Upper lobe of left lung (tissue), 6 donors: ENCODE measurements around the gene SMIM28. TPM values are rescaled to one million over a fixed set of nuclear protein-coding genes. Genes with fewer than 3 reads are reported as not detected.

Experiments used
- ATAC-seq, 2 donors: fragments of 200-7000 bp; cut with Tn5 transposase; one replicate each; pipeline ENCODE4 v1.9.1; 2022; ENCODE audit warnings: mild to moderate bottlenecking in 2 of 2, moderate library complexity in 2 of 2; ENCODE audit not compliant: low FRiP score in 2 of 2
- DNase-seq, 2 donors: peaks; one replicate each; pipeline ENCODE4 v3.0.0-alpha.2; 2019 to 2020
- H3K27ac ChIP-seq, 4 donors: fragments of 200-600 bp; sonication (generic); one replicate each; pipeline ENCODE4 v1.5.1; 2016 to 2019
- H3K27me3 ChIP-seq, 4 donors: fragments of 200-600 bp; sonication (generic); one replicate each; pipeline ENCODE4 v1.5.1; 2017 to 2019
- H3K36me3 ChIP-seq, 4 donors: fragments of 200-600 bp; sonication (generic); one replicate each; pipeline ENCODE4 v1.5.1; 2016 to 2019
- H3K4me1 ChIP-seq, 4 donors: fragments of 200-600 bp; sonication (generic); one replicate each; pipeline ENCODE4 v1.5.1; 2018 to 2019
- H3K4me3 ChIP-seq, 4 donors: fragments of 200-600 bp; sonication (generic); one replicate each; pipeline ENCODE4 v1.5.1; 2017 to 2019; ENCODE audit warnings: mild to moderate bottlenecking in 2 of 4, moderate library complexity in 1 of 4
- H3K9me3 ChIP-seq, 4 donors: fragments of 200-600 bp; sonication (generic); one replicate each; pipeline ENCODE4 v1.5.1; 2018 to 2019
- CTCF ChIP-seq, 6 experiments: fragments of 450-650 bp in 4 of 6; fragments of 200-600 bp in 2 of 6; sonication (generic) in 2 of 6; IDR thresholded peaks; one replicate each; pipeline ENCODE4 v1.5.1; 2016 to 2019; ENCODE audit warnings: antibody characterized with exemption in 6 of 6
- EP300 ChIP-seq, 4 donors: sonication (generic); formaldehyde crosslinking; IDR thresholded peaks; one replicate each; pipeline ENCODE4 v1.5.1; 2017; ENCODE audit warnings: antibody characterized with exemption in 4 of 4, control low read depth in 2 of 4
- POLR2A ChIP-seq, 4 donors: fragments of 450-650 bp; IDR thresholded peaks; one replicate each; pipeline ENCODE4 v1.5.1; 2016 to 2017; ENCODE audit warnings: antibody characterized with exemption in 4 of 4, mild to moderate bottlenecking in 2 of 4
- POLR2AphosphoS5 ChIP-seq, 2 donors: sonication (generic); formaldehyde crosslinking; IDR thresholded peaks; one replicate each; pipeline ENCODE4 v1.5.1; 2017; ENCODE audit warnings: antibody characterized with exemption in 2 of 2
- WGBS, 2 donors: methylation state at CpG; one replicate each; pipeline ENCODE4 v1.1.5; 2017 to 2018; 5-methylcytosine and 5-hydroxymethylcytosine counted together
- total RNA-seq, 6 donors: library from RNA; depleted of rRNA in 4 of 6; stranded (reverse); fragments of >200 nt in 4 of 6; gene quantifications; one replicate each; pipeline versions ENCODE4 v1.1.0 to v1.2.1, GENCODE V29; 2016 to 2021
- donor health status: DM: no; HTN: no; CAD: no; lungs with moderate emphysema.
- donor health status: DM: no; HTN: yes; CAD: no; lungs with severe emphysema.

SMIM28 gene
- total RNA-seq, 6 donors from 2014 or later: not detected

- Histone ChIP-seq H3K27ac (peak overlapping the region in 3 of 4 donors; percentile 20 to 30 (median 24)), H3K9me3 (no peaks in the 10 kb centered on the region), H3K27me3 (no peaks in the 10 kb centered on the region), H3K4me1 (peaks cover 4 to 23% (median 13%) of the 10 kb centered on the region in 4 donors), H3K4me3 (no peak overlapping the region), H3K36me3 (peaks cover 15 to 90% (median 53%) of the 10 kb centered on the region in 4 donors)
- ATAC-seq (no peak), DNase-seq (peak in 1 of 2 donors; percentile 64)
- TF ChIP-seq POLR2A (IDR thresholded peaks at IDR 0.05) (no peak), POLR2AphosphoS5 (IDR thresholded peaks at IDR 0.05) (no peak), CTCF (IDR thresholded peaks at IDR 0.05) (no peak), EP300 (IDR thresholded peaks at IDR 0.05) (no peak)
- WGBS, 2 donors: 63 to 79% methylated on average over 8 of the region's 8 CpGs
These were observed 32.5 kb downstream of the SMIM28 start for GRCh38 chr6:138410048-138410735.

- no peak overlapping the region for H3K4me3 ChIP-seq
- no peaks in the 10 kb centered on the region for H3K9me3 ChIP-seq
- DNase-seq (no peak), ATAC-seq (no peak)
- peaks cover 4 to 16% (median 12%) of the 10 kb centered on the region in 4 donors for H3K4me1 ChIP-seq
- peaks cover 15 to 94% (median 52%) of the 10 kb centered on the region in 4 donors for H3K36me3 ChIP-seq
- H3K27ac ChIP-seq: peak overlapping the region in 2 of 4 donors; percentile 8 to 30
- H3K27me3 ChIP-seq: no peaks in the 10 kb centered on the region
- TF ChIP-seq POLR2AphosphoS5 (IDR thresholded peaks at IDR 0.05) (no peak), CTCF (IDR thresholded peaks at IDR 0.05) (no peak), POLR2A (IDR thresholded peaks at IDR 0.05) (no peak), EP300 (IDR thresholded peaks at IDR 0.05) (no peak)
- 89% methylated on average over 6 of the region's 6 CpGs for WGBS, 2 donors
These were observed 33.5 kb downstream of the SMIM28 start for GRCh38 chr6:138410972-138411880.

DNA sequence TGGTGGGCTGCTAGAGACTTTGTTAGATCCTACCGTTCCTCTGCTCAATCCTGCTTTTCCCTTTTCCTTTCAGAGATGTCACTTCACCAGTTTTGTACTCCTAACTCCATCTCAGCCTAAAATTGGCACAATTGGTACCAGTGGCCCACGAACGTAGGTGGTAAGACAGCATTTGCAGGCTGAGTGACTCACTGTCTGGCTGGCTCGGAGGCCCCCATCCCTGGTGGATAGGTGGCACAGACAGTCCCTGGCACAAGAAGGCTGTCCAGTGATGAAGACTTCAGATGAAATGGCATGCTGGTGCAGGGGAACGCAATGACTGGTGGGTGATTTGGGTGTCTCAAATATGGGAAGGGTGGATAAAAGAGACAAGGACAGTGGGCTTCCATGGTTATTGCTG, 37.4 kb downstream of the SMIM28 start:
- WGBS, 2 donors: 90 to 99% methylated on average over 5 of the region's 5 CpGs
- TF ChIP-seq POLR2A (IDR thresholded peaks at IDR 0.05) (no peak), CTCF (IDR thresholded peaks at IDR 0.05) (no peak), POLR2AphosphoS5 (IDR thresholded peaks at IDR 0.05) (no peak), EP300 (IDR thresholded peaks at IDR 0.05) (no peak)
- DNase-seq (no peak), ATAC-seq (no peak)
- no peaks in the 10 kb centered on the region for H3K9me3 ChIP-seq
- H3K27me3 ChIP-seq: no peaks in the 10 kb centered on the region
- no peak overlapping the region for H3K27ac ChIP-seq
- H3K4me1 ChIP-seq: peaks cover 4 to 13% (median 9%) of the 10 kb centered on the region in 4 donors
- H3K4me3 ChIP-seq: no peak overlapping the region
- H3K36me3 ChIP-seq: peaks cover 10 to 65% (median 29%) of the 10 kb centered on the region in 4 donors

GRCh38 chr6:138416206-138416605, 38.5 kb downstream of the SMIM28 start:
- DNase-seq (no peak), ATAC-seq (no peak)
- no peaks in the 10 kb centered on the region for H3K27me3 ChIP-seq
- no peak overlapping the region for H3K4me3 ChIP-seq
- peaks cover 10 to 55% (median 28%) of the 10 kb centered on the region in 4 donors for H3K36me3 ChIP-seq
- no peak overlapping the region for H3K27ac ChIP-seq
- no peaks in the 10 kb centered on the region for H3K9me3 ChIP-seq
- no peak for TF ChIP-seq POLR2A (IDR thresholded peaks at IDR 0.05)
- TF ChIP-seq POLR2AphosphoS5 (IDR thresholded peaks at IDR 0.05): no peak
- no peak for TF ChIP-seq EP300 (IDR thresholded peaks at IDR 0.05)
- TF ChIP-seq CTCF (IDR thresholded peaks at IDR 0.05): no peak
- WGBS, 2 donors: 93 to 94% methylated on average over 4 of the region's 4 CpGs
- H3K4me1 ChIP-seq: peaks cover 0 to 2% (median under 1%) of the 10 kb centered on the region in 4 donors
